ENCODE measurements around the gene TAS2R50. TPM values are rescaled to one million over a fixed set of nuclear protein-coding genes. Genes with fewer than 3 reads are reported as not detected.

The TAS2R50 gene
- 0.09 TPM in 1 of 5 replicates, not detected in the others for total RNA-seq (2022; extraction: Qiagen RNA extraction; ENCODE audit: low read depth)

DNA sequence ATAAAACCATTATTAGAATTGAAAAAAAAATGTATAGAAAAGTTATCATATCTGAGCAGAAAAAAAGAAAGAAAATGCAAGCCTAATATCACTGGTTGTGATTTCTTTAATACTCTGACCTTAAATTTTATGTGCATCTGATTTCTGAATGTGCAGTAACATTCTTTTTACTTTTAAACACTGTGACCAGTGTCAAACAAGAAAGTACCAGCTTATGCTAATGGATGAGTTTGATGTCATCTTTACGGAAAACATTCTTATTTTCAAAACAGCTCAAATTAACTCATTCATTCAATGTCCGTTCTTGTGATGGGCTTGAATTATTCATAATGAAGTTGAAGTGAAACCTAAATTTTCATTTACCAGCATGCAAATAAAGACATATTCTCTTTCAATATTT lies at the start of gene TAS2R50:
TSS of gene TAS2R50 (minus strand) at position 101 of the 400 bp plus-strand sequence. CDS start at position 49, 52 bp downstream.

GRCh38 chr12:11031307-11031706 lies 44.6 kb upstream of the TAS2R50 start, which contains the start of gene TAS2R31:
Gene TAS2R31 (minus strand): TSS chr12:11031407. CDS start chr12:11031335, 72 bp downstream.

GRCh38 chr12:11022520-11022919 lies 35.8 kb upstream of the TAS2R50 start, which contains the start of gene TAS2R19:
Gene TAS2R19 (minus strand): TSS chr12:11022620. CDS start chr12:11022571, 49 bp downstream.

GRCh38 chr12:10998204-10998603 lies 11.5 kb upstream of the TAS2R50 start, which contains the start of gene TAS2R20:
Gene TAS2R20 (minus strand): TSS chr12:10998304. CDS start chr12:10997875, 429 bp downstream.

GRCh38 chr12:10939163-10939562 lies 47.5 kb downstream of the TAS2R50 start, which contains the start of gene TAS2R14:
Gene TAS2R14 (minus strand): TSS chr12:10939263. CDS start chr12:10939207, 56 bp downstream.

Other genes starting within 250 kb of the TAS2R50 start
- gene TAS2R7, start 184.3 kb downstream of the TAS2R50 start, total RNA-seq (2022; extraction: Qiagen RNA extraction; ENCODE audit: low read depth): not detected in 5 replicates
- not detected in 5 replicates for gene TAS2R8, start 179.6 kb downstream of the TAS2R50 start, total RNA-seq (2022; extraction: Qiagen RNA extraction; ENCODE audit: low read depth)
- gene TAS2R9, start 176.7 kb downstream of the TAS2R50 start, total RNA-seq (2022; extraction: Qiagen RNA extraction; ENCODE audit: low read depth): not detected in 5 replicates
- 0.09 to 0.13 TPM in 2 of 5 replicates, not detected in the others for gene TAS2R10, start 160.6 kb downstream of the TAS2R50 start, total RNA-seq (2022; extraction: Qiagen RNA extraction; ENCODE audit: low read depth)
- gene PRR4, start 137.4 kb downstream of the TAS2R50 start, total RNA-seq (2022; extraction: Qiagen RNA extraction; ENCODE audit: low read depth): 1.6 to 3.5 TPM (median 3.1 TPM) in 5 replicates
- gene PRH1, start 102.7 kb downstream of the TAS2R50 start, total RNA-seq (2022; extraction: Qiagen RNA extraction; ENCODE audit: low read depth): 1.7 to 4.4 TPM (median 3.3 TPM) in 5 replicates
- not detected in 5 replicates for gene TAS2R13, start 77.3 kb downstream of the TAS2R50 start, total RNA-seq (2022; extraction: Qiagen RNA extraction; ENCODE audit: low read depth)
- gene PRH2, start 57.7 kb downstream of the TAS2R50 start, total RNA-seq (2022; extraction: Qiagen RNA extraction; ENCODE audit: low read depth): 0.37 TPM in 1 of 5 replicates, not detected in the others
- gene TAS2R14, start 47.6 kb downstream of the TAS2R50 start, total RNA-seq (2022; extraction: Qiagen RNA extraction; ENCODE audit: low read depth): 0.27 to 0.94 TPM (median 0.63 TPM) in 5 replicates
- gene TAS2R20, start 11.4 kb upstream of the TAS2R50 start, total RNA-seq (2022; extraction: Qiagen RNA extraction; ENCODE audit: low read depth): 0.10 to 0.12 TPM (median 0.11 TPM) in 3 of 5 replicates, not detected in the others
- gene TAS2R19, start 35.7 kb upstream of the TAS2R50 start, total RNA-seq (2022; extraction: Qiagen RNA extraction; ENCODE audit: low read depth): 0.09 to 0.25 TPM in 2 of 5 replicates, not detected in the others
- gene TAS2R31, start 44.5 kb upstream of the TAS2R50 start, total RNA-seq (2022; extraction: Qiagen RNA extraction; ENCODE audit: low read depth): 0.09 to 0.22 TPM (median 0.16 TPM) in 4 of 5 replicates, not detected in the other
- gene TAS2R46, start 75.4 kb upstream of the TAS2R50 start, total RNA-seq (2022; extraction: Qiagen RNA extraction; ENCODE audit: low read depth): 0.11 TPM in 1 of 5 replicates, not detected in the others
- gene TAS2R43, start 105.4 kb upstream of the TAS2R50 start, total RNA-seq (2022; extraction: Qiagen RNA extraction; ENCODE audit: low read depth): not detected in 5 replicates
- gene TAS2R30, start 147.7 kb upstream of the TAS2R50 start, total RNA-seq (2022; extraction: Qiagen RNA extraction; ENCODE audit: low read depth): not detected in 5 replicates
- gene SMIM10L1, start 184.3 kb upstream of the TAS2R50 start, total RNA-seq (2022; extraction: Qiagen RNA extraction; ENCODE audit: low read depth): 8.2 to 9.2 TPM (median 8.8 TPM) in 5 replicates
- gene TAS2R42, start 200.0 kb upstream of the TAS2R50 start, total RNA-seq (2022; extraction: Qiagen RNA extraction; ENCODE audit: low read depth): not detected in 5 replicates